ENCODE results near the gene MAP3K2.
"Not testable (repeated sequence)": the region's sequence is repeated elsewhere in the genome, so short reads cannot be mapped to it uniquely, and the experiment has no call there.

The MAP3K2 gene

GRCh38 chr2:127379712-127380355 lies 7.9 kb downstream of the MAP3K2 start:
- no peak for FAIRE-seq

DNA sequence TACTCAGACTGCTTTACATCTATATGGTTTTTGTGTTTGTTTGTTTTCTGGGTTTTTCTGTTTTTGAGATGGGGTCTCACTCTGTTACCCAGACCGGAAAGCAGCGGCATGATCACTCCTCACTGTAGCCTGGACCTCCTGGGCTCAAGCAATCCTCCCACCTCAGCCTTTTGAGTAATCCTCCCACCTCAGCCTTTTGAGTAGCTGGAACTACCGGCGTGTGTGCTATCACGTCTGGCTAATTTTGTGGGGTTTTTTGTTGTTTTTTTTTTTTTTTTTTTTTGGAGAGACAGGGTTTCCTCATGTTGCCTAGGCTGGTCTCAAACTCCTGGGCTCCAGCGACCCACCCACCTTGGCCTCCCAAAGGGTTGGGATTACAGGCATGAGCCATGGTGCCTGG lies 9.1 kb downstream of the MAP3K2 start:
- no peak for FAIRE-seq

GRCh38 chr2:127377262-127377661 lies 10.5 kb downstream of the MAP3K2 start:
- FAIRE-seq: no peak

DNA sequence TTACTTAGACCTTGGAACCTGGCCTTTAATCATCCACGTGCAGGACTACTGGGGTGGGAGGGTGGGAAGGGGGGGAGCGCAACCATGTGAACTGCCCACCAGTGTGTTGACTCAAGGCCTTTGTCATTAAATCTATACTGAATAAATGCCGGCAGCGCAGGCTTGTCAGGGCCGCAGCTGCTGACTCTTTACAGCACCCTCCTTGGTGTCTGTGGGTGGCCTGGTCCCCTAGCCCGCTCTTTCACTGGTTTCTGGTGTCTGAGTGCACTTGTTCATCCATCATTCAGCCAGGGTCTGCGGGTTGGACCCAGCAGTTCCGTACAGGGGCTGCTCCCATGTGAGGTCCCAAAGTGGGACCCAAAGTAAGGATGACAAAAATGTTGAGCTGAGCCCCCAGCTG lies 11.5 kb downstream of the MAP3K2 start:
- no peak for FAIRE-seq

- FAIRE-seq: no peak
These were observed 14.3 kb downstream of the MAP3K2 start for GRCh38 chr2:127373362-127374083.

- FAIRE-seq: no peak
These were observed 16.7 kb downstream of the MAP3K2 start for GRCh38 chr2:127371037-127371436.

- no peak for FAIRE-seq
These were observed 17.8 kb downstream of the MAP3K2 start for GRCh38 chr2:127370010-127370409.

DNA sequence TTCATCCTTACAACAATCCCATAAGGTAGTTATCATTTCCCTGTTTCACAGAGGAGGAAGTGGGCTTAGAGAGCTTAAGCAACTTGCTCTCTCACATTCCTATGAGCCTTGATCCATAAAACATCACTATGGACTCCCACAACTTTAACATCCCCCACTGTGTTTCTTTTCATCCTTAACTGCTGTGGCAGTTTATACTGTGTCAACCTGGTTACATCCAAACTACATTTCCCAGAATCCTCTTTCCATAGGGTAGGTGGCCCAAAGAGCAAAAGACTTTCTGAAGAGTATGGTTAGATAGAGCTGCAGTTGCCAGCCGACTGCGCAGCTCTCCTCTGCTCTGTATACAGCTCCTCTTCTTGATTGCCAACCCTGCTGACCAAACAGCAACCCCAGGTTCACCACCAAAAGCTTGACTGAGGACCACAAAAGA lies 22.5 kb downstream of the MAP3K2 start:
- no peak for FAIRE-seq

GRCh38 chr2:127362971-127363370 lies 24.8 kb downstream of the MAP3K2 start:
- no peak for FAIRE-seq

DNA sequence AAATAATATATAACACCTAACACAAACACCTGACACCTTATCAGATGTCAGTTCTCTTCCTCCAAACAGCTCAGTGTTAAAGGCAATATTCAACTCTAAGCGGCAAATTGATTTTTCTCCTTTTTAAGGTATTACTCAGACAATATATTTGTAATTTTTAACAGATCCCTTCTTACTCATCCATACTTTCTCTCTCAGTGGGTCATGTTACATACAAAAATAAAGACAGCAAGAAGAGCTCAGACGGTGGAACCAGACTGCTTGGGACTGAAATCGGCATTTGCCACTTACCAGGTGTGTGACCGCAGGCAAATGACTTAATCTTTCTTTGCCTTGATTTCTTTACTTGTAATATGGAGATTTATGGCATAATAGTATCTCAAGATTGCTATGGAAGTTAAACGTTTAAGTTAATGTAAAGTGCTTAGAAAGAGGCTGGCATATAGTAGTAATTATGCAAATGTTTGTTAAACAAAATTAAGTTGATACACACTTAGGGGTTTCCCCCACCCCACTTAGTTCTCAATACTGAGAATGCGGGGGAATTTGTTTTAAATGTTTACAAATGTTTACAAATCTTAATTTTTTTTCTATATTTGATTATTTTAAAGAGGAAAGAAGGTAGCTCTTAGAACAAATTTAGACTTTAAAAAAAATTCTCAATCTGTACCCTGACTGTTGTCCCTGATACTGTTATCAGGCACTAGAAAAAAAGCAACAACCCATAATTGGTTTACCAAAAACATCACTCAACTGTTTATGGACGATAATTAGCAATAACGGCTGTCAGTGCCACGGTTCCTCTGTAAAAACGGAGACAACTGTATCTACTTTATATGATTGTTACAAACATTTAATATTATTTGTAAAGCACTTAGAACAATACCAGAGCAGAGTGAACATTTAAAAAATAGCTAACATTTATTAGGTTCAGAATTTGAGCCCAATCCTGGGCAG lies 25.6 kb downstream of the MAP3K2 start:
- no peak for FAIRE-seq

DNA sequence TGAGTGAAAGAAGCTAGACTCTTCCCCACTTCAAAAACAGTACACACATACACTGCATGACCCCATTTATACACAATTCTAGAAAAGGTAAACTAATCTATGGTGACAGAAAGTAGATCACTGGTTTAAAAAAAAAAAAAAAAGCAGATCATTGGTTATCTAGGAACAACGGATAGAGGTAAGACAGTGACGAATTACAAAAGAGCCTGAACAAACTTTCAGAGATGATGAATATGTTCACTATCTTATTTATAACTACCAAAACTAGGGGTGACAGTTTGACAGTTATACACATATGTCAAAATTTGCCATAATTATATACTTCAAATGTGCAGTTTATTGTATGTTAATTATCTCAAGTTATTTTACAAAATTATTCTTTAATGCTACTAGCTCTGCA lies 27.5 kb downstream of the MAP3K2 start:
- FAIRE-seq: no peak

DNA sequence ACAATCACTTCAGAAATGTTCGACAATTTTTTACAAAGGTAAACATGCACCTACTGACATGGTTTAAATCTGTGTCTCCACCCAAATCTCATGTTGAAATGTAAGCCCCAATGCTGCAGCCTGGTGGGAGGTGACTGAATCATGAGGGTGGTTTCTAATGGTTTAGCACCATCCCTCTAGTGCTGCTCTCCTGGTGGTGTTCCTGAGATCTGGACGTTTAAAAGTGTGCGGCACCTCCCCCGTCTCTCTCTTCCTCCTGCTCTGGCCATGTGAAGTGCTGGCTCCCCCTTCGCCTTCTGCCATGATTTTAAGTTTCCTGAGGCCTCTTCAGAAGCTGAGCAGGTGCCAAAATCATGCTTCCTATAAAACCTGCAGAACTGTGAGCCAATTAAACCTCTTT lies 28.3 kb downstream of the MAP3K2 start:
- FAIRE-seq: no peak

- no peak for FAIRE-seq
These were observed 28.8 kb downstream of the MAP3K2 start for GRCh38 chr2:127358971-127359370.

- FAIRE-seq: no peak
These were observed 29.7 kb downstream of the MAP3K2 start for GRCh38 chr2:127358044-127358443.

DNA sequence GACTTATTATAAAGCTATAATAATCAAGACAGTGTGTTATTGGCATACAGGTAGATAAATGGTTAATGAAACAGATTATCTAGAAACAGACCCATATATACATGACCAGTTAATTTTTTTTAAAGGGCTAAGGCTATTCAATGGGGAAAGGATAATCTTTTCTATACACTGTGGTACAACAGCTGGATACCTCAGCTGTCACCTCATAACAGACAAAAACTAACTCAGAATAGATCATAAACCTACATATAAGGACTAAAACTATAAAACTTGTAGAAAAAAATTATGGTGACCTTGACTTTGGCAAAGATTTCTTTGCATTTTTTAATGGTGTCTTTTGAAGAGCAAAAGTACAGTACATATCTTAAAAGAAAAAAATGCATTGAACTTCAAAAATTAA lies 30.2 kb downstream of the MAP3K2 start:
- no peak for FAIRE-seq

GRCh38 chr2:127356531-127356930 lies 31.2 kb downstream of the MAP3K2 start:
- no peak for FAIRE-seq

DNA sequence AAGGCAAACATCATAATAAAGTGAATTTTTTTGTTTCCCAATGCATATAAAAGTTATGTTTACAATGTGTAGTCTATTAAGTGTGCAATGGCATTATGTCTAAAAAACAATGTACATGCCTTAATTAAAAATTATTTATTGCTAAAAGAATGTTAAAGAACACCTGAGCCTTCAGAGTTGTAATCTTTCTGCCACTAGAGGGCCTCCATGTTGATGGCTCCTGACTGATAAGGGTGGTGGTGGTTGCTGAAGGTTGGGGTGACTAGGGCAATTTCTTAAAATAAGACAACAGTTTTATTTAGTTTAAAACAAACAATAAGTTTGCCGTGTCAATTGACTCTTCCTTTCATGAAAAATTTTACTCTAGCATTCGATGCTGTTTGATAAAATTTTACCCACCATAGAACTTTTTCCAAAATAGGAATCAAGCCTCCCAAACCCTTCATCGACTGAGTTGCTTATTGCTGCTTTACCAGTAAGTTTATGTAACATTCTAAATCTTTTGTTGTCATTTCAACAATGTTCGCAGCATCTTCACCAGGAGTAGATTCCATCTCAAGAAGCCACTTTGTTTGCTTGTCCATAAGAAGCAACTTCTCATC lies 32.3 kb downstream of the MAP3K2 start:
- FAIRE-seq: no peak

DNA sequence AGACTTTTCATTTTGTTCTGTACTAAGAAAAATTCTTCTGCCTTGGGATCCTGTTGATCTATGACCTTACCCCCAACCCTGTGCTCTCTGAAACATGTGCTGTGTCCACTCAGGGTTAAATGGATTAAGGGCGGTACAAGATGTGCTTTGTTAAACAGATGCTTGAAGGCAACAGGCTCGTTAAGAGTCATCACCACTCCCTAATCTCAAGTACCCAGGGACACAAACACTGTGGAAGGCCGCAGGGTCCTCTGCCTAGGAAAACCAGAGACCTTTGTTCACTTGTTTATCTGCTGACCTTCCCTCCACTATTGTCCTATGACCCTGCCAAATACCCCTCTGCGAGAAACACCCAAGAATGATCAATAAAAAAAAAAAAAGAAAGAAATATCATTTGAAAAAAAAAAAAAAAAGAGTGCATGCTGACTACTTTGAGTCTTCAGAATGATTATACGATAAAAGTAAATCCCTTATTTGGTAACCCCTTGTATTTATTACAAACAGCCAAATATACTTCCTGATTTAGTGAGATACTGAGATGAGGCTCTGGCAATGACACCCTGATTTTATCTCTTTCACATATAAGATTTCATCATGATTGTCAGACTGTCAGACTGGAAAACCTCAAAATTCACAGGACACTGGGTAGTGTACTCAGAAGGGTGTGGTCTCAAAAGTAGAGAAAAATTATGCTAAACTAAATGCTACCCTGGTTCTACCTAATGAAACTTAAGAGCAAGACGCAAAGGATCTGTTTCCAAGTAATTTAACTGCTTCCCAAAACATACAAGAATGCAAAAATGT lies 33.7 kb downstream of the MAP3K2 start:
- FAIRE-seq: not testable (repeated sequence)

GRCh38 chr2:127353223-127353622 lies 34.6 kb downstream of the MAP3K2 start:
- FAIRE-seq: not testable (repeated sequence)

GRCh38 chr2:127351603-127352002 lies 36.2 kb downstream of the MAP3K2 start:
- FAIRE-seq: no peak

GRCh38 chr2:127348426-127349000 lies 39.3 kb downstream of the MAP3K2 start:
- no peak for FAIRE-seq
